Esophagus squamous epithelium (tissue), 4 donors: Measurements from ENCODE around the gene SBSN.

Experiments used
- POLR2A ChIP-seq, 4 donors: fragments of 450-650 bp; IDR thresholded peaks; one replicate each; pipeline ENCODE4 v1.6.1; 2017; ENCODE audit warnings: antibody characterized with exemption in 4 of 4, mild to moderate bottlenecking in 4 of 4, moderate library complexity in 3 of 4
- TF ChIP-seq, protein P1 (sequence below), 6 experiments: fragments of 450-650 bp in 4 of 6; fragments of 200-600 bp in 2 of 6; sonication (generic) in 2 of 6; IDR thresholded peaks; one replicate each; pipeline ENCODE4 v1.5.1; 2016 to 2019; ENCODE audit warnings: antibody characterized with exemption in 6 of 6, mild to moderate bottlenecking in 4 of 6, moderate library complexity in 4 of 6

- no peak for TF ChIP-seq POLR2A (IDR thresholded peaks at IDR 0.05)
- TF ChIP-seq, protein P1, sequence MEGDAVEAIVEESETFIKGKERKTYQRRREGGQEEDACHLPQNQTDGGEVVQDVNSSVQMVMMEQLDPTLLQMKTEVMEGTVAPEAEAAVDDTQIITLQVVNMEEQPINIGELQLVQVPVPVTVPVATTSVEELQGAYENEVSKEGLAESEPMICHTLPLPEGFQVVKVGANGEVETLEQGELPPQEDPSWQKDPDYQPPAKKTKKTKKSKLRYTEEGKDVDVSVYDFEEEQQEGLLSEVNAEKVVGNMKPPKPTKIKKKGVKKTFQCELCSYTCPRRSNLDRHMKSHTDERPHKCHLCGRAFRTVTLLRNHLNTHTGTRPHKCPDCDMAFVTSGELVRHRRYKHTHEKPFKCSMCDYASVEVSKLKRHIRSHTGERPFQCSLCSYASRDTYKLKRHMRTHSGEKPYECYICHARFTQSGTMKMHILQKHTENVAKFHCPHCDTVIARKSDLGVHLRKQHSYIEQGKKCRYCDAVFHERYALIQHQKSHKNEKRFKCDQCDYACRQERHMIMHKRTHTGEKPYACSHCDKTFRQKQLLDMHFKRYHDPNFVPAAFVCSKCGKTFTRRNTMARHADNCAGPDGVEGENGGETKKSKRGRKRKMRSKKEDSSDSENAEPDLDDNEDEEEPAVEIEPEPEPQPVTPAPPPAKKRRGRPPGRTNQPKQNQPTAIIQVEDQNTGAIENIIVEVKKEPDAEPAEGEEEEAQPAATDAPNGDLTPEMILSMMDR (IDR thresholded peaks at IDR 0.05) = no peak
Measured at GRCh38 chr19:35560677-35561076, 32.6 kb upstream of the SBSN start.
